Measurements from ENCODE around the gene CEP350. TPM values are rescaled to one million over a fixed set of nuclear protein-coding genes. Genes with fewer than 3 reads are reported as not detected.
"Not testable (repeated sequence)": the region's sequence is repeated elsewhere in the genome, so short reads cannot be mapped to it uniquely, and the experiment has no call there.

The CEP350 gene
- total RNA-seq, 6 experiments from 2014 or later: 22.1 to 26.7 (median 25.2) TPM

DNA sequence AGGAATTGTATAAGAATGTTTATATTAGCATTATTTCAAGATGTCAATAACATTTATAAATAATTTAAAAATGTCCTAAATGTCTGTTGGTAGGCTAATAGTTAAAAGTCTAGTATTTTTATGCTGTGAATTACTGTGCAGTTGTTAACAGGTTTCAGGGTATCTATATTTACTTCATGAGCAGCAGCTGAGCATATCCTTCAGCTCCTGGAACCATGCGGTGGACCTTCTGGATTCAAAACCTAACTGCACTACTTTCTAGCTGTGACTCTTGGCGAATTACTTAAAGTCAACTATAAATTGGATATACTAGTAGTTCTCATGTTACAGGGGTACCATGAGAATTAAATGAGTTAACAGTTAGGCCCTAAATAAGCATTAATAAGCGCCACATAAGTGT, 3.7 kb downstream of the CEP350 start:
- Mint-ChIP-seq H3K4me1 (ENCODE audit: low read depth) (peaks cover 29% of the 10 kb centered on the region), H3K27ac (no peak overlapping the region), H3K9me3 (no peaks in the 10 kb centered on the region), H3K27me3 (ENCODE audit: insufficient read depth) (no peaks in the 10 kb centered on the region; the same call in none of the 2 replicates), H3K36me3 (ENCODE audit: low read depth) (peaks cover 10% of the 10 kb centered on the region; the same call in 1 of the 2 replicates), H3K4me3 (no peak overlapping the region)
- no peak for DNase-seq
- TF ChIP-seq, protein P1, sequence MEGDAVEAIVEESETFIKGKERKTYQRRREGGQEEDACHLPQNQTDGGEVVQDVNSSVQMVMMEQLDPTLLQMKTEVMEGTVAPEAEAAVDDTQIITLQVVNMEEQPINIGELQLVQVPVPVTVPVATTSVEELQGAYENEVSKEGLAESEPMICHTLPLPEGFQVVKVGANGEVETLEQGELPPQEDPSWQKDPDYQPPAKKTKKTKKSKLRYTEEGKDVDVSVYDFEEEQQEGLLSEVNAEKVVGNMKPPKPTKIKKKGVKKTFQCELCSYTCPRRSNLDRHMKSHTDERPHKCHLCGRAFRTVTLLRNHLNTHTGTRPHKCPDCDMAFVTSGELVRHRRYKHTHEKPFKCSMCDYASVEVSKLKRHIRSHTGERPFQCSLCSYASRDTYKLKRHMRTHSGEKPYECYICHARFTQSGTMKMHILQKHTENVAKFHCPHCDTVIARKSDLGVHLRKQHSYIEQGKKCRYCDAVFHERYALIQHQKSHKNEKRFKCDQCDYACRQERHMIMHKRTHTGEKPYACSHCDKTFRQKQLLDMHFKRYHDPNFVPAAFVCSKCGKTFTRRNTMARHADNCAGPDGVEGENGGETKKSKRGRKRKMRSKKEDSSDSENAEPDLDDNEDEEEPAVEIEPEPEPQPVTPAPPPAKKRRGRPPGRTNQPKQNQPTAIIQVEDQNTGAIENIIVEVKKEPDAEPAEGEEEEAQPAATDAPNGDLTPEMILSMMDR (IDR thresholded peaks at IDR 0.05): no peak

DNA sequence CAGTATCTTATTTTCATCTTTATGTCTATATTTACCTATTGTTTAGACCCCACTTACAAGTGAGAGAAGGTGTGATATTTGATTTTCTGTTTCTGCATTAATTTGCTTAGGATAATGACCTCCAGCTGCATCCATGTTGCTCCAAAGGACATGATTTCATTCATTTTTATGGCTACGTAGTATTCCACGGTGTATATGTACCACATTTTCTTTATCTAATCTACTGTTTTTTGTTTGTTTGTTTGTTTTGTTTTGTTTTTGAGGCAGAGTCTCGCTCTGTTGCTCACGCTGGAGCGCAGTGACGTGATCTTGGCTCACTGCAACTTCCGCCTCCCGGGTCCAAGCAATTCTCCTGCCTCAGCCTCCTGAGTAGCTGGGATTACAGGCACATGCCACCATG, 7.6 kb downstream of the CEP350 start:
- Mint-ChIP-seq H3K4me1 (ENCODE audit: low read depth) (peaks cover 29% of the 10 kb centered on the region), H3K36me3 (ENCODE audit: low read depth) (peaks cover 10% of the 10 kb centered on the region; the same call in 1 of the 2 replicates)
- H3K27ac Mint-ChIP-seq; H3K27me3 Mint-ChIP-seq (ENCODE audit: insufficient read depth); H3K9me3 Mint-ChIP-seq; DNase-seq; H3K4me3 Mint-ChIP-seq: not testable (repeated sequence)

DNA sequence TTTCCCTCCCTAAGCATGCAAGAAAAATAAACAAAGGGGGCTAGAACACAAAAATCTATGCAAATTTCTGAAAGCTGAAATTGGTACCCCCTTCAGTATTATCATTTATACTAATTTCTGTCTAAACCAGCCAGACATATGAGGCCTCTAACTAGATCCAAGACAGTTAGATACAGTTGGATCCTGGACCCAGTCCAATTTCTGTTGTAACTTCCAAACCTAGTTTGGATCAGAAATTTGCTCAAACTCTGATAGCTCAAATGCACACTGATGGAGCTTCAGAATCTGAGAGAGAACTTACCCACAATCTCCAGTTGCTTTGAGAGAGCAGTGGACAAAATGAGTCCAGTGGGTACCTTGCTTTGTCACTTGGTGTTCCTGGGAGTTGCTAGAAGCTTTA, 11.9 kb downstream of the CEP350 start:
- H3K27ac Mint-ChIP-seq: no peak overlapping the region
- peaks cover 45% of the 10 kb centered on the region for H3K4me1 Mint-ChIP-seq (ENCODE audit: low read depth)
- H3K36me3 Mint-ChIP-seq (ENCODE audit: low read depth): peaks cover 17% of the 10 kb centered on the region
- TF ChIP-seq, protein P1 (IDR thresholded peaks at IDR 0.05): no peak
- H3K4me3 Mint-ChIP-seq: no peak overlapping the region
- DNase-seq: no peak
- H3K9me3 Mint-ChIP-seq: no peaks in the 10 kb centered on the region
- no peaks in the 10 kb centered on the region for H3K27me3 Mint-ChIP-seq (ENCODE audit: insufficient read depth)

- Mint-ChIP-seq H3K27ac (no peak overlapping the region), H3K4me1 (ENCODE audit: low read depth) (peaks cover 51% of the 10 kb centered on the region), H3K36me3 (ENCODE audit: low read depth) (peaks cover 13% of the 10 kb centered on the region), H3K27me3 (ENCODE audit: insufficient read depth) (no peaks in the 10 kb centered on the region), H3K9me3 (no peaks in the 10 kb centered on the region), H3K4me3 (no peak overlapping the region)
- TF ChIP-seq, protein P1 (IDR thresholded peaks at IDR 0.05): no peak
- no peak for DNase-seq
Measured at GRCh38 chr1:179968284-179968993, 13.8 kb downstream of the CEP350 start.

DNA sequence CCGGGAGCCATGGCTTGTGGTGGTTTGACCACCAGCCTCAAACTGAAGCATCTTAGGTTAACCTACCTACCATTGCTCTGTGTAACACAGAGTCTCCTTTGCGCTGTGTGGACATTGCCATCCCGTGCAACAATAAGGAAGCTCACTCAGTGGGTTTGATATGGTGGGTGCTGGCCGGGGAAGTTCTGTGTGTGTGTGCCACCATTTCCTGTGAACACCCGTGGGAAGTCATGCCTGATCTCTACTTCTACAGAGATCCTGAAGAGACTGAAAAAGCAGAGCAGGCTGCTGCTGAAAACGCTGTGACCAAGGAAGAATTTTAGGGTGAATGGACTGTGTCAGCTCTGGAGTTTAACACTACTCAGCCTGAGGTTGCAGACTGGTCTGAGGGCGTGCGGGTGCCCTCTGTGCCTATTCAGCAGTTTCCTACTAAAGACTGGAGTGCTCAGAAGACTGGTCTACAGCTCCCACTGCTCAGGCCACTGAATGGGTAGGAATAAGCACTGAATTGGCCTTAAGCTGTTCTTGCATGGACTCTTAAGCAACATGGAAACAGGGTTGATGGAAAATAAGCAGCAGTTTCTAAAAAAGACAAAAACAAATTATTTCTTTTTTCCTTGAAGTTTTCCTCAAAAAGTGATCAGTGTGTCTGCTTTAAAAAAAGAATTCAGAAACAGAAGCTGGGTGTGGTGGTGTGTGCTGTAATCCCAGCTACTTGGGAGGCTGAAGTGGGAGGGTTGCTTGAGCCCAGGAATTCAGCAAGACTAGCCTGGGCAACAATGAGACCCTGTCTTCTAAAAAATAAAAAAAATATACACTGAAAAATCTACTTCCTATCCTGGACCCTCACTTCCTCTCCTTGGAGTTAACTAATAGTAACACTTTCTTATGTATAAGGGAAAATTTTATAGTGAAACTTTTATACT, 14.6 kb downstream of the CEP350 start:
- Mint-ChIP-seq H3K4me3 (no peak overlapping the region), H3K4me1 (ENCODE audit: low read depth) (peaks cover 43% of the 10 kb centered on the region), H3K9me3 (no peaks in the 10 kb centered on the region), H3K27ac (peak overlapping the region; percentile 7; the same call in 1 of the 2 replicates), H3K27me3 (ENCODE audit: insufficient read depth) (no peaks in the 10 kb centered on the region), H3K36me3 (ENCODE audit: low read depth) (peaks cover 13% of the 10 kb centered on the region)
- DNase-seq: no peak
- TF ChIP-seq, protein P1 (IDR thresholded peaks at IDR 0.05): no peak

GRCh38 chr1:179969962-179970361, 15.4 kb downstream of the CEP350 start:
- H3K27me3 Mint-ChIP-seq (ENCODE audit: insufficient read depth): no peaks in the 10 kb centered on the region
- no peak for DNase-seq
- H3K4me1 Mint-ChIP-seq (ENCODE audit: low read depth): peaks cover 36% of the 10 kb centered on the region
- TF ChIP-seq, protein P1 (IDR thresholded peaks at IDR 0.05): no peak
- no peak overlapping the region for H3K4me3 Mint-ChIP-seq
- no peaks in the 10 kb centered on the region for H3K9me3 Mint-ChIP-seq
- H3K36me3 Mint-ChIP-seq (ENCODE audit: low read depth): peaks cover 13% of the 10 kb centered on the region
- H3K27ac Mint-ChIP-seq: peak overlapping the region; percentile 7; the same call in 1 of the 2 replicates

Measured in HFFc6 (cell line).